Naive thymus-derived CD8-positive, alpha-beta T cell (primary cell): ENCODE measurements around the gene SCN4A. TPM values are rescaled to one million over a fixed set of nuclear protein-coding genes. Genes with fewer than 3 reads are reported as not detected.
"Not testable (repeated sequence)": the region's sequence is repeated elsewhere in the genome, so short reads cannot be mapped to it uniquely, and the experiment has no call there.

Source experiments
- ATAC-seq, 2 donors: fragments of 150-1000 bp; cut with Tn5 transposase in 1 of 2; sonication (Bioruptor Pico), chemical (Tn5 transposase) in 1 of 2; 1 replicate in 1 of 2; 2 replicates in 1 of 2; pipeline ENCODE4 v1.10.0; 2021; ENCODE audit warnings: mild to moderate bottlenecking in 2 of 2, moderate library complexity in 2 of 2
- POLR2A ChIA-PET: fragments of 350-600 bp; sonication (Branson Sonifier 250); formaldehyde crosslinking; loops from one replicate; lab custom pipeline; 2021; ENCODE audit warnings: antibody characterized with exemption; lab: Charles Lee
- DNase-seq, 10 donors: peaks; one replicate each; pipeline versions ENCODE4 v3.0.0 to v3.0.0-alpha.2; 2020 to 2022
- H3K27ac Mint-ChIP-seq, 10 donors: one replicate each; pipeline ENCODE4 v1.8.0; 2020 to 2022; ENCODE audit warnings: mild to moderate bottlenecking in 10 of 10, mixed read lengths in 10 of 10, moderate library complexity in 4 of 10, inconsistent platforms in 1 of 10
- H3K27me3 Mint-ChIP-seq, 5 donors: one replicate each; pipeline ENCODE4 v1.8.0; 2021 to 2022; ENCODE audit warnings: mixed read lengths in 5 of 5
- H3K36me3 Mint-ChIP-seq, 3 donors: one replicate each; pipeline ENCODE4 v1.8.0; 2020 to 2022; ENCODE audit warnings: mixed read lengths in 3 of 3, mild to moderate bottlenecking in 2 of 3, inconsistent platforms in 1 of 3
- H3K4me1 Mint-ChIP-seq, 4 donors: one replicate each; pipeline ENCODE4 v1.8.0; 2021 to 2022; ENCODE audit warnings: mixed read lengths in 4 of 4
- H3K4me3 Mint-ChIP-seq, 10 donors: one replicate each; pipeline ENCODE4 v1.8.0; 2020 to 2022; ENCODE audit warnings: mild to moderate bottlenecking in 10 of 10, mixed read lengths in 10 of 10, moderate library complexity in 6 of 10, inconsistent platforms in 1 of 10
- H3K9me3 Mint-ChIP-seq, 9 donors: one replicate each; pipeline ENCODE4 v1.8.0; 2020 to 2022; ENCODE audit warnings: mixed read lengths in 9 of 9, mild to moderate bottlenecking in 3 of 9, inconsistent platforms in 1 of 9, moderate library complexity in 1 of 9
- polyA plus RNA-seq, 3 donors: library from polyadenylated mRNA; unstranded; fragments of 300-500 nt; fragmentation: Illumina TruSeq; gene quantifications; one replicate each; pipeline ENCODE4 v1.2.3, GENCODE V29; 2021
- total RNA-seq, 8 experiments: library from RNA in 2 of 8; stranded (reverse) in 2 of 8; gene quantifications; one replicate each; pipeline ENCODE4 v1.2.3 and lab custom pipeline; 2021 to 2026

The SCN4A gene
- under 1 TPM; 0.05 to 0.22 TPM for total RNA-seq
- polyA plus RNA-seq = not detected
- total RNA-seq (lab: John Stamatoyannopoulos, UW) = 0 to 0.25 (median 0.03) reads per million in 6 experiments

- peaks cover 0 to 2% (median 0%) of the 10 kb centered on the region in 5 donors for H3K27me3 Mint-ChIP-seq
- H3K4me1 Mint-ChIP-seq = peaks cover 0 to 22% (median 7%) of the 10 kb centered on the region in 4 donors
- peak within 1 kb of the TSS in 1 of 10 donors; percentile 42 for H3K27ac Mint-ChIP-seq
- POLR2A ChIA-PET = no interaction called here
- no peaks in the 10 kb centered on the region for H3K9me3 Mint-ChIP-seq
- H3K36me3 Mint-ChIP-seq = no peaks in the 10 kb centered on the region
- ATAC-seq (no peak), DNase-seq (no peak)
- H3K4me3 Mint-ChIP-seq = no peak within 1 kb of the TSS
Observed at GRCh38 chr17:63972796-63973195, at the start of gene SCN4A. Gene SCN4A, minus strand, starts transcription at chr17:63972918. Its CDS starts 77 bp downstream, at chr17:63972841.

- Mint-ChIP-seq H3K9me3 (peaks cover 0 to 2% (median 0%) of the 10 kb centered on the region in 9 donors), H3K27ac (peak within 1 kb of the TSS; percentile 94 to 100 (median 100)), H3K27me3 (peaks cover 0 to 3% (median 0%) of the 10 kb centered on the region in 5 donors), H3K4me3 (peak within 1 kb of the TSS; percentile 94 to 100 (median 100)), H3K36me3 (peaks cover 0 to 3% (median 2%) of the 10 kb centered on the region in 3 donors), H3K4me1 (peaks cover 27 to 88% (median 73%) of the 10 kb centered on the region in 4 donors)
- POLR2A ChIA-PET = interaction anchor here (0.5 to 8.3 kb wide), 46 partner anchors 8 to 1596 kb away, joined by 3 to 150 read pairs (median 5); partner anchors contain the start of genes CCDC47, CD79B, CEP95 and DDX5
- DNase-seq (peak; percentile 76 to 97 (median 94)), ATAC-seq (peak; percentile 75 to 77)
Observed at GRCh38 chr17:64020056-64020766, 47.5 kb upstream of the SCN4A start, which contains the start of gene ICAM2. Gene ICAM2, minus strand, starts transcription at chr17:64020633. Its CDS starts 13,942 bp downstream, at chr17:64006691.

GRCh38 chr17:64019551-64019961, 46.8 kb upstream of the SCN4A start:
- not testable (repeated sequence) for H3K36me3 Mint-ChIP-seq, H3K9me3 Mint-ChIP-seq, H3K27me3 Mint-ChIP-seq
- Mint-ChIP-seq H3K4me3 (peak overlapping the region; percentile 94 to 100 (median 100)), H3K4me1 (peaks cover 29 to 88% (median 72%) of the 10 kb centered on the region in 4 donors), H3K27ac (peak overlapping the region; percentile 94 to 100 (median 100))
- POLR2A ChIA-PET = interaction anchor here (0.6 to 8.3 kb wide), 30 partner anchors 9 to 1595 kb away, joined by 3 to 150 read pairs (median 5); partner anchors contain the start of genes CCDC47, CD79B, CEP95 and DDX5
- ATAC-seq (peak; percentile 23 to 39), DNase-seq (peak in 4 of 10 donors; percentile 20 to 29 (median 22))

GRCh38 chr17:64017381-64017980, 44.8 kb upstream of the SCN4A start:
- Mint-ChIP-seq H3K36me3 (peaks cover 0 to 8% (median 3%) of the 10 kb centered on the region in 3 donors), H3K27me3 (peaks cover 0 to 3% (median 0%) of the 10 kb centered on the region in 5 donors), H3K4me3 (peak overlapping the region; percentile 85 to 100 (median 92)), H3K9me3 (peaks cover 0 to 2% (median 0%) of the 10 kb centered on the region in 9 donors), H3K27ac (peak overlapping the region; percentile 95 to 100 (median 98)), H3K4me1 (peaks cover 28 to 88% (median 71%) of the 10 kb centered on the region in 4 donors)
- ATAC-seq (no peak), DNase-seq (no peak)
- POLR2A ChIA-PET = interaction anchor here (0.7 to 1.8 kb wide), 8 partner anchors 8 to 277 kb away, joined by 3 to 14 read pairs (median 4); no protein-coding TSS in a partner anchor

GRCh38 chr17:64016974-64017373, 44.3 kb upstream of the SCN4A start:
- POLR2A ChIA-PET = interaction anchor here (0.7 to 1.8 kb wide), 7 partner anchors 9 to 277 kb away, joined by 3 to 14 read pairs (median 4); no protein-coding TSS in a partner anchor
- peaks cover 0 to 3% (median 0%) of the 10 kb centered on the region in 5 donors for H3K27me3 Mint-ChIP-seq
- ATAC-seq (no peak), DNase-seq (no peak)
- H3K27ac Mint-ChIP-seq = peak overlapping the region; percentile 92 to 100 (median 96)
- H3K36me3 Mint-ChIP-seq = peaks cover 0 to 11% (median 3%) of the 10 kb centered on the region in 3 donors
- H3K9me3 Mint-ChIP-seq = peaks cover 0 to 2% (median 0%) of the 10 kb centered on the region in 9 donors
- peaks cover 27 to 87% (median 67%) of the 10 kb centered on the region in 4 donors for H3K4me1 Mint-ChIP-seq
- peak overlapping the region; percentile 73 to 100 (median 86) for H3K4me3 Mint-ChIP-seq

- Mint-ChIP-seq H3K36me3 (peaks cover 0 to 18% (median 5%) of the 10 kb centered on the region in 3 donors), H3K9me3 (peaks cover 0 to 2% (median 0%) of the 10 kb centered on the region in 9 donors), H3K4me3 (peak overlapping the region; percentile 73 to 100 (median 86)), H3K27me3 (peaks cover 0 to 3% (median 0%) of the 10 kb centered on the region in 5 donors), H3K27ac (peak overlapping the region; percentile 92 to 100 (median 96)), H3K4me1 (peaks cover 31 to 87% (median 68%) of the 10 kb centered on the region in 4 donors)
- POLR2A ChIA-PET = interaction anchor here (0.7 to 1.8 kb wide), 7 partner anchors 9 to 276 kb away, joined by 3 to 14 read pairs (median 4); no protein-coding TSS in a partner anchor
- ATAC-seq (no peak), DNase-seq (peak in 2 of 10 donors; percentile 38)
Observed at GRCh38 chr17:64016231-64016784, 43.6 kb upstream of the SCN4A start.

GRCh38 chr17:64015447-64015846, 42.7 kb upstream of the SCN4A start:
- Mint-ChIP-seq H3K4me1 (peaks cover 34 to 86% (median 70%) of the 10 kb centered on the region in 4 donors), H3K9me3 (peaks cover 0 to under 1% (median 0%) of the 10 kb centered on the region in 9 donors)
- ATAC-seq = no peak

GRCh38 chr17:64009571-64010402, 37.1 kb upstream of the SCN4A start:
- Mint-ChIP-seq H3K4me3 (peak overlapping the region in 8 of 10 donors; percentile 8 to 63 (median 45)), H3K27ac (peak overlapping the region; percentile 43 to 97 (median 78)), H3K36me3 (peaks cover 0 to 65% (median 12%) of the 10 kb centered on the region in 3 donors), H3K9me3 (no peaks in the 10 kb centered on the region), H3K27me3 (no peaks in the 10 kb centered on the region), H3K4me1 (peaks cover 37 to 91% (median 82%) of the 10 kb centered on the region in 4 donors)
- ATAC-seq = no peak
- no peak for DNase-seq
- POLR2A ChIA-PET = interaction anchor here (0.8 to 2.1 kb wide), 2 partner anchors 10 kb away, joined by 4 to 9 read pairs; partner anchors contain the start of gene ICAM2

More at GRCh38 chr17:64015447-64015846, 42.7 kb upstream of the SCN4A start:
- peaks cover 0 to 26% (median 3%) of the 10 kb centered on the region in 3 donors for H3K36me3 Mint-ChIP-seq
- H3K27me3 Mint-ChIP-seq = peaks cover 0 to 2% (median 0%) of the 10 kb centered on the region in 5 donors
- peak overlapping the region; percentile 83 to 99 (median 96) for H3K27ac Mint-ChIP-seq
- no peak for DNase-seq
- POLR2A ChIA-PET = no interaction called here
- peak overlapping the region; percentile 68 to 100 (median 86) for H3K4me3 Mint-ChIP-seq

- peaks cover 0 to 75% (median 17%) of the 10 kb centered on the region in 3 donors for H3K36me3 Mint-ChIP-seq
- H3K27ac Mint-ChIP-seq = peak overlapping the region in 8 of 10 donors; percentile 40 to 97 (median 68)
- H3K9me3 Mint-ChIP-seq = no peaks in the 10 kb centered on the region
- POLR2A ChIA-PET = interaction anchor here (2.1 kb wide), 1 partner anchor 11 kb away, joined by 9 read pairs; the partner anchor contains the start of gene ICAM2
- peaks cover 31 to 81% (median 74%) of the 10 kb centered on the region in 4 donors for H3K4me1 Mint-ChIP-seq
- peak overlapping the region in 5 of 10 donors; percentile 18 to 63 (median 40) for H3K4me3 Mint-ChIP-seq
- DNase-seq (peak in 1 of 10 donors; percentile 2), ATAC-seq (no peak)
- H3K27me3 Mint-ChIP-seq = no peaks in the 10 kb centered on the region
Observed at GRCh38 chr17:64008830-64009229, 36.1 kb upstream of the SCN4A start.

GRCh38 chr17:64008346-64008745, 35.6 kb upstream of the SCN4A start:
- POLR2A ChIA-PET = interaction anchor here (2.1 kb wide), 1 partner anchor 12 kb away, joined by 9 read pairs; the partner anchor contains the start of gene ICAM2
- H3K36me3 Mint-ChIP-seq = peaks cover 0 to 78% (median 22%) of the 10 kb centered on the region in 3 donors
- peak overlapping the region in 3 of 10 donors; percentile 12 to 40 (median 17) for H3K4me3 Mint-ChIP-seq
- H3K9me3 Mint-ChIP-seq = no peaks in the 10 kb centered on the region
- no peaks in the 10 kb centered on the region for H3K27me3 Mint-ChIP-seq
- no peak for ATAC-seq
- peaks cover 31 to 77% (median 70%) of the 10 kb centered on the region in 4 donors for H3K4me1 Mint-ChIP-seq
- DNase-seq = no peak
- H3K27ac Mint-ChIP-seq = peak overlapping the region; percentile 40 to 97 (median 72)
